GM13977 (cell line): ENCODE data around the gene FAT1.

Source experiments
- DNase-seq: peaks from one replicate; pipeline ENCODE4 v3.0.0; 2012; ENCODE audit warnings: low spot score
- CTCF ChIP-seq: IDR thresholded peaks from 2 replicates; pipeline ENCODE4 v1.5.1; 2012; ENCODE audit warnings: mild to moderate bottlenecking, control low read depth; ENCODE audit not compliant: insufficient read depth; ENCODE audit errors: extremely low read depth, missing control alignments
- in situ Hi-C: fragments of 300-500 bp; cut with MboI; formaldehyde crosslinking; loops from one replicate; pipeline ENCODE4 v1.12.0; 2022; ENCODE audit warnings: low sequenced_read_pairs, low pct_unique_long_range_greater_than_20kb, mixed read lengths, inconsistent platforms; ENCODE audit not compliant: unreplicated experiment

The FAT1 gene

GRCh38 chr4:186651624-186652023 is 72.0 kb downstream of the FAT1 start:
- TF ChIP-seq CTCF = no peak
- no peak for DNase-seq
- in situ Hi-C loops = no loop called here

GRCh38 chr4:186651181-186651603 is 72.5 kb downstream of the FAT1 start:
- TF ChIP-seq CTCF = no peak
- no peak for DNase-seq
- in situ Hi-C loops = no loop called here

GRCh38 chr4:186650401-186651180 is 73.1 kb downstream of the FAT1 start:
- in situ Hi-C loops = no loop called here
- TF ChIP-seq CTCF = no peak

GRCh38 chr4:186647821-186648220 is 75.8 kb downstream of the FAT1 start:
- TF ChIP-seq CTCF = no peak
- DNase-seq = no peak
- in situ Hi-C loops = no loop called here

More at GRCh38 chr4:186650401-186651180, 73.1 kb downstream of the FAT1 start:
- DNase-seq = no peak

- DNase-seq = no peak
- in situ Hi-C loops = no loop called here
- TF ChIP-seq CTCF = no peak
Measured at GRCh38 chr4:186644737-186645261, 78.9 kb downstream of the FAT1 start.

GRCh38 chr4:186644311-186644638 is 79.4 kb downstream of the FAT1 start:
- no peak for DNase-seq
- in situ Hi-C loops = no loop called here
- TF ChIP-seq CTCF = no peak
